Adrenal gland (tissue), 5 donors: ENCODE measurements around the gene DYNC1I1.

Experiments
- POLR2A ChIP-seq, 2 donors: fragments of 450-650 bp; IDR thresholded peaks; one replicate each; pipeline ENCODE4 v1.6.1; 2017; ENCODE audit warnings: antibody characterized with exemption in 2 of 2, mild to moderate bottlenecking in 2 of 2, moderate library complexity in 1 of 2
- TF ChIP-seq, protein P1 (sequence below), 6 experiments: fragments of 450-650 bp in 4 of 6; fragments of 200-600 bp in 2 of 6; sonication (generic) in 1 of 6; IDR thresholded peaks; 1 replicate in 5 of 6; 2 replicates in 1 of 6; pipeline versions ENCODE4 v1.5.1 to v1.8.0; 2016 to 2021; ENCODE audit warnings: antibody characterized with exemption in 6 of 6, mild to moderate bottlenecking in 2 of 6, moderate library complexity in 1 of 6
- donor health status: DM: no; HTN: no; CAD: no.

DNA sequence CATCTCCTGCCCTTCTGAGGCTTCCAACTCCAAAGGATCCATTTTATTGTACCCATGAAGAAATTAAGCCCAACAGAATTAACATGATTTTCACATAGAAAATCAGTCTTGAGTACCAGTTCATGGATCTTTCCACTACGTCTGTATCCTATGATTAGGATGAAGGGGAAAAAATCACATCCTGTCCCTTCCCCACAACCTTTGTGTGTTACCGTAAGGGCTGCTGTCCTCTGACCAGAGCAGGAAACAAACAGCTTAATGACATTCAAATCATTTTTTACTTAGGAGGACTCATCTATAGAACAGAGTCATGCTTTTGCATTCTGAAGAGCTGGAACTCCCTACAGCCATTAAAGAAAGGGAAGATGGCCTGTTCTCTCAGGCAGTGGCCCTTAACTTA lies 241.5 kb downstream of the DYNC1I1 start:
- TF ChIP-seq, protein P1, sequence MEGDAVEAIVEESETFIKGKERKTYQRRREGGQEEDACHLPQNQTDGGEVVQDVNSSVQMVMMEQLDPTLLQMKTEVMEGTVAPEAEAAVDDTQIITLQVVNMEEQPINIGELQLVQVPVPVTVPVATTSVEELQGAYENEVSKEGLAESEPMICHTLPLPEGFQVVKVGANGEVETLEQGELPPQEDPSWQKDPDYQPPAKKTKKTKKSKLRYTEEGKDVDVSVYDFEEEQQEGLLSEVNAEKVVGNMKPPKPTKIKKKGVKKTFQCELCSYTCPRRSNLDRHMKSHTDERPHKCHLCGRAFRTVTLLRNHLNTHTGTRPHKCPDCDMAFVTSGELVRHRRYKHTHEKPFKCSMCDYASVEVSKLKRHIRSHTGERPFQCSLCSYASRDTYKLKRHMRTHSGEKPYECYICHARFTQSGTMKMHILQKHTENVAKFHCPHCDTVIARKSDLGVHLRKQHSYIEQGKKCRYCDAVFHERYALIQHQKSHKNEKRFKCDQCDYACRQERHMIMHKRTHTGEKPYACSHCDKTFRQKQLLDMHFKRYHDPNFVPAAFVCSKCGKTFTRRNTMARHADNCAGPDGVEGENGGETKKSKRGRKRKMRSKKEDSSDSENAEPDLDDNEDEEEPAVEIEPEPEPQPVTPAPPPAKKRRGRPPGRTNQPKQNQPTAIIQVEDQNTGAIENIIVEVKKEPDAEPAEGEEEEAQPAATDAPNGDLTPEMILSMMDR (IDR thresholded peaks at IDR 0.05): no peak
- no peak for TF ChIP-seq POLR2A (IDR thresholded peaks at IDR 0.05)
